Epithelial cell of esophagus (primary cell): ENCODE measurements around the gene HDLBP.

Experiments
- DNase-seq: peaks from one replicate; pipeline ENCODE4 v3.0.0; 2010; ENCODE audit warnings: low read depth
- H3K4me3 ChIP-seq: 2 replicates; pipeline ENCODE4 v1.5.1; 2011; ENCODE audit warnings: mild to moderate bottlenecking, low read length, control low read depth
- TF ChIP-seq, protein P1 (sequence below): IDR thresholded peaks from 2 replicates; pipeline ENCODE4 v1.5.1; 2011; ENCODE audit warnings: low read depth, mild to moderate bottlenecking, low read length, control low read depth, inconsistent platforms; ENCODE audit not compliant: insufficient read depth; ENCODE audit errors: missing control alignments

HDLBP gene

DNA sequence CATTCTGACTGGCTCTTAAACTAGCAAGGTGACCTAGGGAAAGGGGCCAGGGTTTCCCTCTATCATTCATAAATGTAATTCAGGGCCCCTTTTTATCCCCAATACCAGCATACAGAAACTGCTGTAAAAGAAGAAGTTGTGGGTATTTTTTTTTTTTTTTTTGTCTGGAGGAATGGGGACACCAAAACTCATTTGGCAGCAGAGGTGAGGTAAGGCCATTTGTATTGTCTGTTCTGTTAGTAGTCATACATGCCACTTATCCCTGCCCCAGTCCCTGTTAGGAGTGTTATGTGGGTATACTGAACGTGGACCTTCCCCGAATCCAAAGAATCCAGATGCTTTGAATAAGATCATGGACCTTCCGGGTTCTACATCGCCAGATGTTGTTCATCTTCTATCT is 1.9 kb upstream of the HDLBP start:
- H3K4me3 ChIP-seq = peak overlapping the region; percentile 95
- TF ChIP-seq, protein P1, sequence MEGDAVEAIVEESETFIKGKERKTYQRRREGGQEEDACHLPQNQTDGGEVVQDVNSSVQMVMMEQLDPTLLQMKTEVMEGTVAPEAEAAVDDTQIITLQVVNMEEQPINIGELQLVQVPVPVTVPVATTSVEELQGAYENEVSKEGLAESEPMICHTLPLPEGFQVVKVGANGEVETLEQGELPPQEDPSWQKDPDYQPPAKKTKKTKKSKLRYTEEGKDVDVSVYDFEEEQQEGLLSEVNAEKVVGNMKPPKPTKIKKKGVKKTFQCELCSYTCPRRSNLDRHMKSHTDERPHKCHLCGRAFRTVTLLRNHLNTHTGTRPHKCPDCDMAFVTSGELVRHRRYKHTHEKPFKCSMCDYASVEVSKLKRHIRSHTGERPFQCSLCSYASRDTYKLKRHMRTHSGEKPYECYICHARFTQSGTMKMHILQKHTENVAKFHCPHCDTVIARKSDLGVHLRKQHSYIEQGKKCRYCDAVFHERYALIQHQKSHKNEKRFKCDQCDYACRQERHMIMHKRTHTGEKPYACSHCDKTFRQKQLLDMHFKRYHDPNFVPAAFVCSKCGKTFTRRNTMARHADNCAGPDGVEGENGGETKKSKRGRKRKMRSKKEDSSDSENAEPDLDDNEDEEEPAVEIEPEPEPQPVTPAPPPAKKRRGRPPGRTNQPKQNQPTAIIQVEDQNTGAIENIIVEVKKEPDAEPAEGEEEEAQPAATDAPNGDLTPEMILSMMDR = no peak
- DNase-seq = no peak

GRCh38 chr2:241316825-241317224 is 1.4 kb upstream of the HDLBP start:
- TF ChIP-seq, protein P1 = no peak
- peak overlapping the region; percentile 95 for H3K4me3 ChIP-seq
- DNase-seq = no peak

DNA sequence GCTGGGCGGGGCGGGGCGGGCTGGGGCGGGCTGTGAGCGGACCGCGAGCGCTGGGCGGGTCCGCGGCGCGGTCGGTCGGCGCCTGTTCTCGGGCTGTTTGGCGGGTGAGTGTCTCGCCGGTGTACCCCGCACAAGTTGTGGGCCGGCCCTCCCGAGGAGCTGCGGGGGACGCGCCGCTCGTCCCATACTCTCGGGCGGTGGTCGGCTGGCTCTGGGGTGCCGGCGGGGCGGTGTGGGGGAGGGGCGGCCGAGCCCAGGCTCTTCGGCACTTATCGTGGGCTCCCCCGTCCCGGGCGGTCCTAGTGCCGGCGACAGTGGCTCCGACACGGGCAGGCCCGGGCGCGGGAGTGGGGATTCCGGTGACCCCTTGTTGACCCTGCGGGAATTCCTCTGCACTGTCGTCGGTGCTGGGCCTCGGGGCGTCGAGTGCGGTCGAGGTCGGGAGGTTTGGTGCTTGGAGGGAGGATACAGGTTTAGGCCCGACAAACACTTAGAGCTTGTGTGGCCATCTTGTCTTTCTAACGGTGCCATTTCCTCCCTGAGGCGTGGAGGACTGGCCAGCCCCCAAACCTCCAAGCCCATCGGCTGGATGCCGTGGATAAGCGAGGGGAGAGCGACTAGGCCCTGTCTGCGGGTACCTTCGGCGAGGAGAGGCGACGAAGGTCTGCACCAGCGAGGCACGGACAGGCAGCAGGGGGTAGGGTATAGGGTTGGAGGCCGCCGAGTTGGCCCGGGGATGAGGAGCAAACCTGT is 583 bp upstream of the HDLBP start, which contains the start of gene SEPTIN2:
TSS of gene SEPTIN2 (plus strand) at position 47 of the 753 bp plus-strand sequence. CDS start 8,308 bp downstream, outside the sequence.
- peak within 1 kb of the TSS; percentile 95 for H3K4me3 ChIP-seq
- TF ChIP-seq, protein P1 = no peak
- DNase-seq = no peak

GRCh38 chr2:241314226-241315092 is 1.0 kb downstream of the HDLBP start:
- peak; percentile 38 for DNase-seq
- TF ChIP-seq, protein P1 = no peak
- H3K4me3 ChIP-seq = peak overlapping the region; percentile 95

- H3K4me3 ChIP-seq = peak overlapping the region; percentile 95
- DNase-seq = no peak
- TF ChIP-seq, protein P1 = no peak
Measured at GRCh38 chr2:241313543-241314095, 1.9 kb downstream of the HDLBP start.

- peak; percentile 91 for DNase-seq
- TF ChIP-seq, protein P1 = no peak
- no peak overlapping the region for H3K4me3 ChIP-seq
Measured at GRCh38 chr2:241312082-241312481, 3.4 kb downstream of the HDLBP start.
